ENCODE measurements around the gene EIF1. TPM values are rescaled to one million over a fixed set of nuclear protein-coding genes. Genes with fewer than 3 reads are reported as not detected.
A peak's percentile ranks its signal among the peaks of the same experiment; 100 is the strongest.

The EIF1 gene
- total and polyA plus RNA-seq, 2 of the 8 experiments (the other 6 are each of a cell fraction or from before 2014, with no cell fraction given), result 175 to 539 TPM

- H2AFZ ChIP-seq (ENCODE audit: low read length), result no peak overlapping the region
- no peaks in the 10 kb centered on the region for H3K79me1 ChIP-seq (ENCODE audit: low read depth, low read length)
- peaks cover 6 to 18% (median 10%) of the 10 kb centered on the region in 4 experiments for H3K4me1 ChIP-seq (replicated peaks in 1 of 4; ENCODE audit: control insufficient read depth in 3 of 4, insufficient read depth in 4 of 4, low read length in 3 of 4)
- H3K18ac ChIP-seq (ENCODE audit: extremely low read depth, low read length), result no peak overlapping the region
- no peak overlapping the region for H2BK120ac ChIP-seq (replicated peaks; ENCODE audit: low read depth, low read length)
- no peak overlapping the region for H3K23ac ChIP-seq (ENCODE audit: insufficient read length)
- H3K9ac ChIP-seq (replicated peaks in 1 of 4; ENCODE audit: extremely low read depth in 1 of 4, low read depth in 3 of 4, low read length in 3 of 4), result no peak overlapping the region
- no peak overlapping the region for H2BK5ac ChIP-seq (ENCODE audit: low read depth, low read length)
- WGBS, 2 experiments (ENCODE audit: extremely low coverage in 1 of 2, insufficient coverage in 1 of 2, insufficient read length in 1 of 2, insufficient replicate concordance in 2 of 2, low coverage in 1 of 2, low lambda C conversion rate in 2 of 2, missing lambda C conversion rate in 1 of 2), result 72% methylated on average over 9 of the region's 10 CpGs; no CpG with 5 or more reads in 1 of the 2 experiments
- peaks cover 15 to 80% (median 70%) of the 10 kb centered on the region in 4 experiments for H3K27me3 ChIP-seq (replicated peaks in 1 of 4; ENCODE audit: control insufficient read depth in 3 of 4, extremely low read depth in 1 of 4, insufficient read depth in 3 of 4, low read length in 3 of 4)
- peak overlapping the region; percentile 61; the same call in 1 of the 2 replicates for H2BK15ac ChIP-seq (ENCODE audit: low read length)
- H3K27ac ChIP-seq (ENCODE audit: low read depth, low read length), result no peak overlapping the region
- CTCF ChIA-PET (ENCODE audit: partially characterized antibody), result interaction anchor here (0.8 to 4.0 kb wide), 7 partner anchors 11 to 159 kb away, joined by 3 to 26 read pairs (median 4); no protein-coding TSS in a partner anchor
- peaks cover 2 to 6% of the 10 kb centered on the region in 2 experiments for H4K20me1 ChIP-seq (replicated peaks in 1 of 2; ENCODE audit: control insufficient read depth in 1 of 2, insufficient read depth in 2 of 2, low read length in 2 of 2)
- H3K4ac ChIP-seq (replicated peaks; ENCODE audit: insufficient read length, low read depth, low read length), result no peak overlapping the region
- no peak overlapping the region for H2BK12ac ChIP-seq (ENCODE audit: low read depth, low read length)
- H3K23me2 ChIP-seq (ENCODE audit: low read depth, low read length), result no peaks in the 10 kb centered on the region; the same call in 1 of the 2 replicates
- no peaks in the 10 kb centered on the region for H3K36me3 ChIP-seq (ENCODE audit: control insufficient read depth in 2 of 4, insufficient read depth in 4 of 4, low read length in 3 of 4)
- no peak overlapping the region for H4K91ac ChIP-seq (replicated peaks; ENCODE audit: insufficient read length, low read length)
- no peaks in the 10 kb centered on the region for H3K79me2 ChIP-seq (ENCODE audit: control insufficient read depth in 1 of 2, insufficient read depth in 2 of 2, low read length in 2 of 2)
- H3K56ac ChIP-seq (replicated peaks; ENCODE audit: insufficient read length, low read depth, low read length), result no peak overlapping the region
- H2BK20ac ChIP-seq (ENCODE audit: low read length), result no peak overlapping the region
- no peak for DNase-seq (ENCODE audit: low read depth in 1 of 2, low spot score in 2 of 2)
- H3K4me2 ChIP-seq (ENCODE audit: insufficient read depth in 1 of 2, low read depth in 2 of 2, low read length in 2 of 2), result no peak overlapping the region
- H3K9me3 ChIP-seq (ENCODE audit: insufficient read depth in 2 of 2, low read depth in 1 of 2, low read length in 1 of 2), result peaks cover 2 to 3% of the 10 kb centered on the region in 2 experiments; a peak in 2 of 4 replicates
- H4K5ac ChIP-seq (ENCODE audit: insufficient read length, low read depth, low read length), result no peak overlapping the region
- no peak overlapping the region for H3K4me3 ChIP-seq (ENCODE audit: extremely low read depth in 1 of 4, insufficient read depth in 2 of 4, low read depth in 3 of 4, low read length in 4 of 4)
- H3K14ac ChIP-seq (ENCODE audit: insufficient read length), result no peak overlapping the region
- peak; percentile 42 for FAIRE-seq
- H4K8ac ChIP-seq (ENCODE audit: extremely low read depth, insufficient read depth, low read length), result no peak overlapping the region
- POLR2A ChIA-PET (ENCODE audit: partially characterized antibody), result interaction anchor here (0.8 to 22.1 kb wide), 5 partner anchors 10 to 157 kb away, joined by 3 to 378 read pairs (median 4); partner anchors contain the start of genes EIF1 and KLHL11
- H2AK5ac ChIP-seq (ENCODE audit: low read depth, low read length), result no peak overlapping the region
- TF ChIP-seq POLR2AphosphoS5 (IDR thresholded peaks at IDR 0.05; ENCODE audit: low read depth, low read length), result peak; percentile 80
- TF ChIP-seq HDAC2 (IDR thresholded peaks at IDR 0.05; ENCODE audit: borderline replicate concordance in 1 of 2, low read depth in 2 of 2, low read length in 2 of 2), result peak in 1 of 2 experiments; percentile 88; a peak in 1 of 4 replicates
- TF ChIP-seq BCL11A (IDR thresholded peaks at IDR 0.05; ENCODE audit: low read depth in 2 of 2, low read length in 2 of 2), result no peak
- TF ChIP-seq CHD2 (IDR thresholded peaks at IDR 0.05; ENCODE audit: low read length), result no peak
- TF ChIP-seq NANOG (IDR thresholded peaks at IDR 0.05; ENCODE audit: insufficient read depth, low read depth, low read length, poor library complexity, severe bottlenecking), result peak; percentile 71
- peak; percentile 88; the same call in 1 of the 2 replicates for TF ChIP-seq KDM1A (IDR thresholded peaks at IDR 0.05; ENCODE audit: borderline replicate concordance, low read length)
- TF ChIP-seq NRF1 (IDR thresholded peaks at IDR 0.05; ENCODE audit: low read depth, low read length), result no peak
- no peak for TF ChIP-seq USF2 (IDR thresholded peaks at IDR 0.05; ENCODE audit: low read length)
- TF ChIP-seq RNF2 (IDR thresholded peaks at IDR 0.05; ENCODE audit: borderline replicate concordance, low read depth, low read length, missing control alignments, poor library complexity, severe bottlenecking), result no peak
Measured at GRCh38 chr17:41707803-41708669, 19.4 kb downstream of the EIF1 start.
